Progenitor cell of endocrine pancreas (in vitro differentiated cells): ENCODE measurements around the gene CRTAC1. TPM values are rescaled to one million over a fixed set of nuclear protein-coding genes. Genes with fewer than 3 reads are reported as not detected.

Experiments used
- DNase-seq: peaks from one replicate; pipeline ENCODE4 v3.0.0; 2021; ENCODE audit warnings: low spot score; ENCODE audit not compliant: unreplicated experiment
- H3K27ac Mint-ChIP-seq: 2 replicates; pipeline ENCODE4 v1.8.0; 2021; ENCODE audit warnings: mild to moderate bottlenecking, moderate library complexity, mixed read lengths
- H3K27me3 Mint-ChIP-seq: 2 replicates; pipeline ENCODE4 v1.8.0; 2021; ENCODE audit warnings: mixed read lengths
- H3K36me3 Mint-ChIP-seq: 2 replicates; pipeline ENCODE4 v1.8.0; 2022; ENCODE audit warnings: mixed read lengths; ENCODE audit not compliant: insufficient read depth
- H3K4me1 Mint-ChIP-seq: 2 replicates; pipeline ENCODE4 v1.8.0; 2021; ENCODE audit warnings: low read depth, mixed read lengths
- H3K4me3 Mint-ChIP-seq: 2 replicates; pipeline ENCODE4 v1.8.0; 2021; ENCODE audit warnings: low read depth, mild to moderate bottlenecking, moderate library complexity, mixed read lengths
- H3K9me3 Mint-ChIP-seq: 2 replicates; pipeline ENCODE4 v1.8.0; 2021; ENCODE audit warnings: low read depth, mixed read lengths
- CTCF ChIP-seq: fragments of 200-600 bp; sonication (generic); IDR thresholded peaks from one replicate; pipeline ENCODE4 v1.5.0; 2021; ENCODE audit warnings: antibody characterized with exemption, mild to moderate bottlenecking; ENCODE audit not compliant: unreplicated experiment
- total RNA-seq: library from RNA; stranded (reverse); gene quantifications from 2 replicates; pipeline ENCODE4 v1.2.1, GENCODE V29; 2021

CRTAC1 gene
- total RNA-seq, 1 donor from 2014 or later = 4.6 TPM

- no peaks in the 10 kb centered on the region for H3K9me3 Mint-ChIP-seq
- no peaks in the 10 kb centered on the region for H3K4me1 Mint-ChIP-seq
- no peak for TF ChIP-seq CTCF
- no peaks in the 10 kb centered on the region for H3K36me3 Mint-ChIP-seq
- no peak overlapping the region for H3K27ac Mint-ChIP-seq
- peak; percentile 66 for DNase-seq
- H3K27me3 Mint-ChIP-seq = peaks cover 57% of the 10 kb centered on the region
- no peak overlapping the region for H3K4me3 Mint-ChIP-seq
Observed at GRCh38 chr10:98055841-98056516, 25.6 kb upstream of the CRTAC1 start.

GRCh38 chr10:98047009-98047741 lies 16.8 kb upstream of the CRTAC1 start:
- no peak overlapping the region for H3K4me3 Mint-ChIP-seq
- H3K27ac Mint-ChIP-seq = no peak overlapping the region
- TF ChIP-seq CTCF = no peak
- H3K36me3 Mint-ChIP-seq = no peaks in the 10 kb centered on the region
- no peaks in the 10 kb centered on the region for H3K4me1 Mint-ChIP-seq
- no peaks in the 10 kb centered on the region for H3K9me3 Mint-ChIP-seq
- no peak for DNase-seq
- peaks cover 46% of the 10 kb centered on the region for H3K27me3 Mint-ChIP-seq

GRCh38 chr10:98045785-98046389 lies 15.5 kb upstream of the CRTAC1 start:
- no peak overlapping the region for H3K4me3 Mint-ChIP-seq
- H3K27me3 Mint-ChIP-seq = peaks cover 40% of the 10 kb centered on the region
- peak; percentile 92 for TF ChIP-seq CTCF
- no peaks in the 10 kb centered on the region for H3K4me1 Mint-ChIP-seq
- DNase-seq = peak; percentile 51
- H3K27ac Mint-ChIP-seq = no peak overlapping the region
- no peaks in the 10 kb centered on the region for H3K9me3 Mint-ChIP-seq
- H3K36me3 Mint-ChIP-seq = no peaks in the 10 kb centered on the region

- Mint-ChIP-seq H3K36me3 (no peaks in the 10 kb centered on the region), H3K4me3 (no peak overlapping the region), H3K4me1 (peaks cover 6% of the 10 kb centered on the region), H3K27ac (no peak overlapping the region), H3K9me3 (no peaks in the 10 kb centered on the region), H3K27me3 (peaks cover 60% of the 10 kb centered on the region)
- DNase-seq = peak; percentile 63
- peak; percentile 82 for TF ChIP-seq CTCF
Observed at GRCh38 chr10:98041352-98042043, 11.1 kb upstream of the CRTAC1 start.
